Measurements from ENCODE around the gene TSHZ3.

TSHZ3 gene, protein sequence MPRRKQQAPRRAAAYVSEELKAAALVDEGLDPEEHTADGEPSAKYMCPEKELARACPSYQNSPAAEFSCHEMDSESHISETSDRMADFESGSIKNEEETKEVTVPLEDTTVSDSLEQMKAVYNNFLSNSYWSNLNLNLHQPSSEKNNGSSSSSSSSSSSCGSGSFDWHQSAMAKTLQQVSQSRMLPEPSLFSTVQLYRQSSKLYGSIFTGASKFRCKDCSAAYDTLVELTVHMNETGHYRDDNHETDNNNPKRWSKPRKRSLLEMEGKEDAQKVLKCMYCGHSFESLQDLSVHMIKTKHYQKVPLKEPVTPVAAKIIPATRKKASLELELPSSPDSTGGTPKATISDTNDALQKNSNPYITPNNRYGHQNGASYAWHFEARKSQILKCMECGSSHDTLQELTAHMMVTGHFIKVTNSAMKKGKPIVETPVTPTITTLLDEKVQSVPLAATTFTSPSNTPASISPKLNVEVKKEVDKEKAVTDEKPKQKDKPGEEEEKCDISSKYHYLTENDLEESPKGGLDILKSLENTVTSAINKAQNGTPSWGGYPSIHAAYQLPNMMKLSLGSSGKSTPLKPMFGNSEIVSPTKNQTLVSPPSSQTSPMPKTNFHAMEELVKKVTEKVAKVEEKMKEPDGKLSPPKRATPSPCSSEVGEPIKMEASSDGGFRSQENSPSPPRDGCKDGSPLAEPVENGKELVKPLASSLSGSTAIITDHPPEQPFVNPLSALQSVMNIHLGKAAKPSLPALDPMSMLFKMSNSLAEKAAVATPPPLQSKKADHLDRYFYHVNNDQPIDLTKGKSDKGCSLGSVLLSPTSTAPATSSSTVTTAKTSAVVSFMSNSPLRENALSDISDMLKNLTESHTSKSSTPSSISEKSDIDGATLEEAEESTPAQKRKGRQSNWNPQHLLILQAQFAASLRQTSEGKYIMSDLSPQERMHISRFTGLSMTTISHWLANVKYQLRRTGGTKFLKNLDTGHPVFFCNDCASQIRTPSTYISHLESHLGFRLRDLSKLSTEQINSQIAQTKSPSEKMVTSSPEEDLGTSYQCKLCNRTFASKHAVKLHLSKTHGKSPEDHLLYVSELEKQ

DNA sequence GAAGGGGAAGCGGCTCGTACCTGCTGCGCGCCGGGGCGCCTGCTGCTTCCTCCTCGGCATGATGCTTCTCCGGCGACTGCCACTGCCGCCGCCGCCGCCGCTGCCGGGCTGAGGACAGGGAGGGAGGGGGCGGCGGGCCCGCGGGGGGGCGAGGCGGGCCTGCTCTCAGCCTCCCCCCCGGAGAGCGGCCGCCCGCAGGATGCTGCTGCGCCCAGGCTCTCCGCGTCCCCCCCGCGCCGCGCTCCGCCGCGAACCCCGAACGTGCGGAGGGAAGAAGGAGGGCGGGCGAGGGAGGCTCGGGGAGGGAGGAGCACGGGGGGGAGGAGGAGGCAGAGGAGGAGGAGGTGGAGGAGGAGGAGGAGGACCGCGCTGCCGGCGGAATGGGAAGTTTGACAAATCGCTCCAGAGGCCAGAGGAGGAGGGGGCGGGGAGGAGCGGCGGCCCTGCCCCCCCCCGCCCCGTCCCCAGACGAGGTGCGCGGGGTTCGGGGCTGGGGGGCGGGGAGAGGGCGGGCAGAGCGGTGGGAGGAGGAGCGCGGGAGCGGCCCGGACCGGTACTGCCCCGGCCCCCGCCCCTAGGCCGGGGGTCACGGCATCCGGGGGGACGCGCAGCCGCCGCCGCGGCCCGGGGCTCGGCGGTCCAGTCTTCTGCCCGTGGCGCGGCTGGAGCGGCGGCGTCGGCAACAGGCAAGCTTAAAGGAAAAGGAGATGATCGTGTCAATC, at the start of gene TSHZ3:
TSS of gene TSHZ3 (minus strand) at position 277 of the 722 bp plus-strand sequence. CDS start at position 60, 217 bp downstream.
- DNase-seq, result no peak

DNA sequence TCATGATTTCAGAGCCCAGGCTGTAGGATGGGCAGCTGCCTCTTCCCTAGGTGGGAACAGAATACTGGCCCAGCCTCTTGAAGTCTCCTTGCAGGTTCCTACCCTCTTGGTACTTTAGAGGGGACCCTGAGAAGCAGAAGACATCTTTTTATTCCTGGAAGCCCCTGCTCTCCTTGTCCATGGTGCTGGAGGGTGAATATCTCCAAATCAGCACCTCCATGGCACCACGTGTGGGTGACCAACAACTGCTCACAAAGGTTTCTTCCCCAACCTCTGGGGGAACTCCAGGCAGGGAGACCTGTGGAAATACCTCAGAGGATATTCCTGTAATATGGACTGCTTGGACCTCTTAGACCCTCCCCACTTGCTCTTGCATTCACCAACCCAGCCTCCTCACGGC, 48.1 kb upstream of the TSHZ3 start:
- no peak for DNase-seq

DNA sequence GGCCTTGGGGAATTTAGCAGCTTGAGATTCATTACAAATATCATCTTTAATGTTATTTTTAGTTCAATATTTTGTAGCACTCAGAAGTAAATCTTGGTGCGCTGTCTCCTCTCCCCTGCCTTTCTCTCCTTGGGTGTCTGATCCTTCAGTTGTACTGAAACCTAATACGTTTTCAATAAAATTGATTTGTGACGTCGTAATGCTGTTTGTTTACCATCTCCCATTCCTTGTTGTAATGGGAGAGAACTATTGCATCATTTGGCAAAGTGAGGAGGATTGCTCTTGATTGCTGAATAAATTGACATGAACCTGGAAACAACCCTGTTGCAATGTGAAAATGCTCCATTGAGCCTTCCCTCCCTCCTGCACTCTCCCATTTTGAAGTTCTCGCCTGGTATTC, 43.2 kb upstream of the TSHZ3 start:
- DNase-seq, result no peak

DNA sequence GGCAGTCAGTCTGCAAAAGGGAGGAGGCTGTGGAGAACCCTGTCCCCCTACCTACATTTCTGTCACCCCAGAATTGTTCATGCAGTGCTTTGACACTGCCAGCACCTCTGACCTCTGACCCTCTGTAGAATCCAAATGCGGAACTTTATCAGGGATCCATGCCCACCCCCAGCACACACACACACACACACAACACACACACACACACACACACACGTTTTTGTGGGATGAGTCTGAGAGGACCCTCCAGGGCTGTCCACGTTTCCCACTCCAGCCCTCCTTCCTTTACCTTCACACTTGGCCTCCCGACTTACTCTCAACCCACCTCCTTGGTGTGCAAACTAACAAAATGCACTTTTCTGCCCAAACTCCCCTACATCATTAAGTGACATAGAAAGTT, 42.3 kb upstream of the TSHZ3 start:
- DNase-seq, result no peak

DNA sequence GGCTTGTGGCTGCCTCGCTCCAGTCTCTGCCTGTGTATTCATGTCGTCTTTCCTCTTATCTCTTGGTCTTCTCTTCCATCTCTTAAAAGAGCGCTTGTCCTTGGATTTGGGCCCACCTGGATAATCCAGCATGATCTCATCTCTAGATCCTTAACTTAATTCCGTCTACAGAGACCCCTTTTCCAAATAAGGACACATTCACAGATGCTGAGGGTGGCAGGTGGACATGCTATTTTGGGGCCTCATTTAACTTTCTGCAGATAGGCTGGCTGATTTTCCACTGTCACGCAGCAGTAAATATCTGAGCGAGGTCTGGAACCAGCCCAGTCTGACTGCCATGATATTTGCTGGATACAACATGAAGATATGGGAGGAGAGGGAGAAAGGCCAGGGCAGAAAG, 41.5 kb upstream of the TSHZ3 start:
- DNase-seq, result no peak

DNA sequence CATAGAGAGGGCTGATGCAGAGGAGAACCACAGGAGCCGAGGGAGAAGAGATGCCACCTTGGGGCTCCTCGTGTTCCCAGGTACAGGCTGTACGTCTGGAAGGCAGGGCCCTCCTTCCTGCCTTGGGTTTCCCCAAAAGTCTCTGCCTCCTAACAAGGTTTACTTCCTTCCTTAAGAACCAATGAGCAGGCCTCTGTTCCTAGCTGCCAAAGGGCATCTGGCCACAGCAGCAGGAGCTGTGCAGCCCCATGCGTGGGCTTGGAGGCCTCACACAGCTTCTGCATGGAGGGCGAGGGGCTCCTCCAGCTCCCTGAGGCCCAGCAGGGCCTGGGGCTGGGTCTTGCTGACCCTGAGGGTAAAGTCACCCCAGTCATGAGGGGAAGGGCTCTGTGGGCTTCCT, 40.6 kb upstream of the TSHZ3 start:
- DNase-seq, result no peak

DNA sequence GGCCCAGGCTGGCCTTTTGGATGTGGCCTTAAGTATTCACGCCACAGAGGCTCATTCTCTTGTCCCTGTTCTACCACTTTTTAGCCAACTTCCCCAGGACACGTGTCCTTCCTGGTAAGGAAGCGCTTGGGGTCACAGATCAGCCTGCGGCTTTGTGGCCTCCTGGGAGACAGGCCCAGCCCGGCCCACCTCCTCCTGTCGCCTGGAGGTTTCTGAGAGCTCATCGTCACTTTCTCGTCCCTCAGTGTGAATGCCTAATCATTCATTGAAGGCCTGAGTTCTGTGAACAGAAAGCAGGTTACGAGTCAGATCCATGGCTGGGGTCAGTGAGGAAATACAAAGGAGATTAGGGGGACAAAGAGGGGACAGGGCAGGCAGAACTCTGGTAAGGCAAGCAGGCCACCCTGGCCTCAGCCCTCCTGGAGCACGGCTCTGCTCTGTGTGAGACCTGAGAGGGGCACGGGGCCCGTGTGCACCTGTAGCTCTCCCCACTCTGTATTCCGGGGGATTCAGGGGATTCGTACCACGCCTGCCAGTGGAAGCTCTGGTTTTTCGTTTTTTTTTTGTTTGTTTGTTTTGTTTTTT, 38.6 kb upstream of the TSHZ3 start:
- no peak for DNase-seq

DNA sequence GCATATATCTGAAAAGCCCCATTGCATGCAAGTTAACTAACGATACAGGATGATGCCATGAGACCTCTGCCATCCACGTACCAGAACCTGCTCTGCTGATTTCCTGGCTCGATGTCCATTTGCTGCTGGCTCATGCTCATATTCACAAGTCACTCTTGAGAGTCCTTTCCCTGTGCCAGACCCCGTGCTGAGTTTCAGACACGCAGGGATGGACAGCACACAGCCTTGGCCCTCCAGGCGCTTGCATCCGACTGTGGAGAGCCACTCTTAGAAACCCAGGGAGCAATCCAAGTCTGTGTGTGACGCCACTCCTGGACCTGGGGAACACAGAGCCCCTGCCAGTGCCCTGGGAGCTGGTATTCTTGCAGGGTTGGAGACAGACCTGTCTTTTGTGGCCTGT, 37.6 kb upstream of the TSHZ3 start:
- no peak for DNase-seq

DNA sequence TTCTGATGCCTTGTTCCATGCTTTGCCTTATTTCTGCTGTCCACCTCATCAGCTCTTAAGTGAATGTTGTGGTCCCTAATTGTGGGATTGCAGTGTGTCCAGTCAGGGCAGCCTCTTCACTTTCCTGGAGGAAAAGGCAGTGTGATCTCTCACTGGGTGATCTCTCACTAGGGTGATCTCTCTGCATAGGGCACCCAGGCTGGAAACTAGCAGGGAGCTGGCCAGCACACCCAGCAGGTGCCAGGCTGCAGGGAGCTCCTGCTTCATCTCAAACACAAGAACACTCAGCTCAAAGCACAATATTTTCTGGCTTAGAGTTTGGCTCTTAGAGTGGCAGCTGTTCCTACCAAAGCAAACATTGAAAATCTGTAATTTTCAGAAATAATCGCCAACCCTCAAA, 36.5 kb upstream of the TSHZ3 start:
- DNase-seq, result no peak

DNA sequence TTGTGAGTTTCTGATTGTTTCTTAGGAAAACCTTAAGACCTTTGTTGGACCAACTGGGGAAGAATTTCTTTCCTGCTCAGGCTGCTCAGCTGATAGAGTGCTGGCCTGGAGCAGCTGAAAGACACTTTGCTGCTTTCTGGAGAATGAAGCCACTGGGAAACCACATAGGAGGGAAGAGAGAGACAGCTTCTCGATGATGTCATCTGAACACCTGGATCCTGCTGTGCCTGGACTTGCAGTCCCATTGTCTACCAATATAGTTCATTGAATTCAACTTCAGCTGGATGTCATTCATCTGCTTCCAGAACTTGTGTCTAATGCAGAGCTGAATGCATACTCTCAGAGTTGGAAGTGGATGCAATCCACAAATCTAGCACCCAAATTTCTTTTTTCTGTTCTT, 34.3 kb upstream of the TSHZ3 start:
- DNase-seq, result no peak

DNA sequence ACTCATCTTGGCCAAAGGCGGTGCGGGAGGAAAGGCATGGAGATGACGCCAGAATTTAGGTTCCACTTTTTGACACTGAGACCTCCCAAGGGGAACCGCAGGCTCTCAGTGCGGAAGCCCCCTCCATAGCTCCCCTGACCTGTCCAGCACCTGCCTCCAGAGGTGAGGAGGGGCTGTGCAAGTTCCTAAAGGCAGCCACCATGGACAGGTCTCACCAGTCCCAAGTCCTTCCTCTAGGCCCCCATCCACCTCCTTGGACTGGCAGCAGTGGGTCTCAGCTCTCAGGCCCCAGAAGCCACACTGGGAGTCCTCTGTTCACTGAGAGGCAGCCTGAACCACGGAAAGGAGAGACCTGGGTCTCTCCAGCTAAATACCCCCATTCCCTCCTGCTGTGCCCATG, 31.6 kb upstream of the TSHZ3 start:
- no peak for DNase-seq

DNA sequence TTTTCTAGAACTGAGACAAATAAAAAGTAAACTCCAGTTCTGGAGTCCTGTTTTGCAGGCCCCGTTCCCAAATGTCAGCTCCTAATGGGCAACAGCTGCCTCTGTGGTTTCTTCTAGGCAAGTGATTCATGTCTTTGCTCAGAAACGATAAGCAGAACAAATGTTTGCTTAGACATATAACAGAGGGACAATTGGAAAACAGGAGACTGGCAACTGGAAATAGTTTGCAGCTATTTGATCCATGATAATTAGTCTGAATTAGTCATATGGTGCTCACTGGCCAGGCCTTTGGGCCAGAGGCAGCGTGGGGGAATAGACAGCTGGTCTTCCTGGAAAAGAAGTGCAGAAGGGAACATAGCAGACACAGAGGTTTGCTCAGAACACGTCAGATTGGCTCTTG, 29.2 kb upstream of the TSHZ3 start:
- no peak for DNase-seq

DNA sequence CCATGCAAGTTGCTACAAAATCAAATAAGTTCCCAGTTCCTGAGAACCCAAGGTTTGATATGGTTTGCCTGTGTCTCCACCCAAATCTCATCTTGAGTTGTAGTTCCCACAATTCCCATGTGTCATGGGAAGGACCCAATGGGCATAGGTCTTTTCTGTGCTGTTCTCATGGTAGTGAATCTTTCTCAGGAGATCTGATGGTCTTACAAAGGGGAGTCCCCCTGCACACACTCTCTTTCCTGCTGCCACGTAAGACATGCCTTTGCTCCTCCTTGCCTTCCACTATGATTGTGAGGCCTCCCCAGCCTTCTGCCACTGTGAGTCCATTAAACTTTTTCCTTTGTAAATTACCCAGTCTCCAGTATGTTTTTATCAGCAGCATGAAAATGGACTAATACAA, 28.5 kb upstream of the TSHZ3 start:
- DNase-seq, result no peak

DNA sequence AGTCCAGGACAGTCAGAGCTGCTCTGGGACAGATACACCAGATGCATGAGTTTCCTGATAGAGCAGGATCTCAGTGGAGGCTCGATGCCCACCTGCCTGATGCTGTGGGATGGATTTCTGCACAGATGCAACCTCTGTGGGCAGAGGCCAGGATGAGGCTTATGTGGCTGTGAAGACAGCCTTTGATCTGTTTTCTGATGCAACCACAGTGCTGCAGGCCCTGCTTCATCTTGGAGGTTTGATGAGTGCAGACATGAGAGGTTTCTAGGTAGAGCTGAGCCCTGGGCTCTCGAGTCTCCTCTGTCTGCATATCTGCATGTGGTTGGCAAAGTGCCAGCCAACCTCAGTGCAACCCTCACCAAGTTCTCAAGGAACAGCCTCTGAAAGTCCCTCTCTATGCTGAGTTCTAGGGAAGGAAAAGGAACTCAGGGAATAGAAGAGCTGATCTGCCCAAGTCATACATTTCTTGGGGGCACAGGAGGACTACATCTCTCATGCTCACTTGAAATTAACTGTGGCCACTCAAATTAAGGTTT, 23.1 kb upstream of the TSHZ3 start:
- no peak for DNase-seq

DNA sequence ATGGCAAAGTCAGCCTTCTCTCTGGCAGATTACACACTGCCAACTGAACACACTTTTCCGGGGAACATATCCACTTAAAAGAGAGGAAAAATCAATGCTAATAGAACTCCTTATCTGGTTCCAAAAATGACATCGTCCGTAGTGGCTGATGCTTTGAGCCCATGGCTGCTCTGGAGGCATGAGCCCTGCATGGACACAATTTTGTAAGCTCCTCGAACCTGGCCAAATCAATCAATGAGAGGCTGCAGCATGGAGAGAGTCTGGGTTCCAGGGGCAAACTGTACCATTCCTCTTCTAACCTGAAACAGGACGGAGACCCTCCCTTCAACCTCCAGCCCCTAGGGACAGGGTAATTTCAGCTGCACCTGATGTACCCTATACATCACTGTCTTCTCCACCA, 21.0 kb upstream of the TSHZ3 start:
- DNase-seq, result no peak

DNA sequence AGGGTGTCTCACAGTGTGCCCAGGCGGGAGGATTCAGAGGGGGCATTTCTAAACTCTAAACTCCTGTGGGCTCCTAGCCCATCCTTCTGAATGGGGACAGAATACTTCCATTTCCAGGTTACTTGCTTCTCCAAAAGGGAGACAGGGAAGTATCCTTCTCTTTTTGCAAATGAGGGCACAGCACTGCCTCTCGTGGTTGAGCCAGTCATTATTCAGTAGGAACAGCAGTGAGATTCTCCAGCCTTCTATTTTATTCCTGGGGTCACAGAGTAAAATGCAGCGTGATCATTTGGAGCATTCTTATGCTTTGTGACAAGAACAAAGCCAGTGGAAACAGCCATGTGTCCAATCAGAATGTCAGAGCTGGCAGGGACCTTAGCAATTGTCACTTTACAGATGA, 15.7 kb upstream of the TSHZ3 start:
- no peak for DNase-seq

DNA sequence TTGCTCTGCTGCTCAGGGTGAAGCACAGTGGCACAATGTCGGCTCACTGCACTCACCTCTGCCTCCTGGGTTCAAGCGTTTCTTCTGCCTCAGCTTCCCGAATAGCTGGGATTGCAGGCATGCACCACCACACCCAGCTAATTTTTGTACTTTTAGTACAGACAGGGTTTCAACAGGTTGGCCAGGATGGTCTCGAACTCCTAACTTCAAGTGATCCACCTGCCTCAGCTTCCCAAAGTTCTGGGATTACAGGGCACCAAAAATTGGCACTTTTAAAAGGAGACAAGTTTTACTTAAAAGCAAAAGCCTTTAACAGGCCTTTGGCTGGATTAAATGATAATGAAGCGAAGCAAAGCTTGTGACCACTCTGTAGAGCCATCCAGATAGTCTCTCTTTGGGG, 12.5 kb upstream of the TSHZ3 start:
- DNase-seq, result no peak

DNA sequence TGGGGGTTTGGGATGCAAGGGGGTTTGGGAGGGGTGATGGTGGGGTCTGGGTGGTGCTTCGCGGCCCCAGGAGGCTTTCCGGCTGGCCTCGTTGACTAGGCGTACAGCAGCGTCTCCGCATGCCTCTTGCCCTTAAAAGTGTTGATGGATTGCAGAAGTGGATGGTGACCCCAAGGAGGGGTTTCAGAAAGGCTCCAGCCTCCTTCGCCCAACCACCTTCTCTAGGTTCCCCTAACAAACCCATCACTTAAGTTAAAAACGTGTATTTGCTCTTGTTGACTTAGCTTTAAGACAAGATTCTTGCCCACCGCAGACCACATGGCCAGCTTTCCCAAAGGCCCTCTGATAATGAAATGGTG, 8.1 kb upstream of the TSHZ3 start:
- DNase-seq, result no peak

DNA sequence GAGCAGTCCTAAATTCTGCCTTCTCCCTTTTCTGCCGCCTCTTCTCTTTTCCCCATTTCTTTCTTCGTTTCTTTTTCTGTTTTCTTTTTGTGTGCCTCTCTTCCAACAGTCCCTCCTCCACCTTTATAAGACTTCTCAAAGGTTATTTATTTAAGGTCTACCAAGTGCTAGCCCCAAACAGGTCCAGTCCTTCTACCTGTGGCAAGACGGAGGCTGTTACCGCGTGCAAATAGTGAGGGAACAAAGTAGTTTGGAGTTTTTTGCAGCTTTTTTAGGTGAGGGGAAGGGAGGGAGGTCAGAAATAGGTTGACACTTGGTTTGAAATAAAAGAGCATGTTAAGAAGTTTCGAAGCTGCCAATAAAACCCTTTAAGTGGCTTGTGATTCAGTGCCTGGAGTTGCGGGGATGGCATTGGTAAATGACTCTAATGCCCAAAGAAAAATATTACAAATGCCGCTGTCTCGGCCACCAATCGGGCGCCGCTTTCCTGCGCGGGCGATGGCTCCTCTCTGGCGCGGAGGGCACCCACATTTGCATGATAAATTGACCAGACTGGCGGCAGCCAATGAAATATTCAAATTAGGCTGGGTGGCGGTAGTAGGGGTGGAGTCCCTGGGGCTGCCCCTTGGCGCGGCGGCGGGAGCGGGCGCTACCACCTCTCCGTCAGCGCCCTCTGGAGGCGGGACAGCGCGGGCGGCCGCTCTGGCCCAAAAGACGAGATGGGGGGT, 7.5 kb upstream of the TSHZ3 start:
- DNase-seq, result no peak

DNA sequence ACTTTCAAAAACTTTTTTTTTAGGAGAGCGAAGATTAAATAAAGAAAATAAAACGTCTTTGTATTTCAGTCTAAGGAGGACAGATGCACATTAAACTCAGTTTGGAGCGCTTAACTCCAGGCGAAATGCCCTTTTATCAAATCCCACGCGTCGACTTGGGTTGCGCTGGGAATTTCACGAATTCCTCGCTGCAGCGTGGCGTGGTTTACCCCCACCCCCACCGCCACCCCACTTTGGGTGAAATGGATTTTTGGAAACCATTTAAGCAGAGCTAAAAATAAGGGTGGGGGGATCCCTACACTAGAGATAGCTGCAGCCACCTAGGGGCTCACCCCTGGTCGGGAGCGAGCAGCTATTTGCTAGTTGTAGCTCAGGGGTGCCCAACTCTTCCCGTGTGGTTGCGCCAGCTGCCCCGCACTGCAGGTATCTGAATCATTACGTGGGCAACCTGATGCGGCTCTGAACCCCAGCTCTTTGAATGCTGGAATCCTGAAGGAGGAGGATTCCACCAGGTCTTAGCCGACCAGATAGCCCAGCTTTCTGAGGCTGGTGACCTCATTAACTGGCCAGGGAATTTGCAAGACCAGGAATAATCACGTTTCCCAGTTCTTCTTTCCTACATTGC, 6.5 kb upstream of the TSHZ3 start:
- DNase-seq, result no peak

Data from NCI-H2171 (cell line).